ENCODE data around the gene ACAA1.

DNA sequence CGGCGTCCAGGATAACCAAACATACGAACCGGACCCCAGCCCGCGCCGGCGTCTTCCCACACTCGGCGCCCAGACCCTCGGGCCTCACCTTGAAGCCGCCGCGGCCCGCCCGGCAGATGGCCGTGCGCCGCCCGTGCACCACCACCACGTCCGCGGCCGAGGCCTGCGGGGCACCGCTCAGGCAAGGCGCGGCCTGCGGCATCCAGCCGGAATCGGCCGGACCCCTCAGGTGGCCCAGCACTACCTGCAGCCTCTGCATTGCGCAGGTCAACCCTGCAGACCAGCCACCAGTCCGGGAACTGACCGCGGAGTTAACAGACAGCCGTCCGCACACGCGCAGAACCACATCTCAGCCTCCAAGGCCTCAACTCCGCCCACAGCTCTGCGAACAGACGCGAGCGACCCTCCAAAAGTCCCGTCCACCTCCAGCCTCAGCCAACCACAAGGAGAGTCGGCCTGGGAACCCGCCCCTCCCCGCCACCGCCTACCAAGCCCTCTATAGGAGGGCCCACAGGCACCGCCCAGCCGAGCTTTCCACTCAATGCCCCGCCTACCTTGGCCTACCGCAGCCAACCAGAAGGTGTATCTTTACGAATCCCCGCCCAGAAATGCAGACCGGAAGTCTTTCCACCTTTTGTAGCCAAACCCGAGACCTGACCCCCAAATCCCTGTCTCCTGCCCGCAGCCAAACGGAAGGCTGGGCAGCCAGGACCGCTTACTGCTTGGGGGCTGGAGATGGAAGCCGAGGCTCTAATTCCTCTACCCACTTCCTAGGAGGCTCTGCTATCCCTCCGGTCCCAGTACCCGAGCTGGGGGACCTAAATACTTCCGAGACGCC lies at the start of gene ACAA1:
- TF ChIP-seq IRF2 (CRISPR knock-in tag; IDR thresholded peaks at IDR 0.05), result no peak
- TF ChIP-seq, protein P1, sequence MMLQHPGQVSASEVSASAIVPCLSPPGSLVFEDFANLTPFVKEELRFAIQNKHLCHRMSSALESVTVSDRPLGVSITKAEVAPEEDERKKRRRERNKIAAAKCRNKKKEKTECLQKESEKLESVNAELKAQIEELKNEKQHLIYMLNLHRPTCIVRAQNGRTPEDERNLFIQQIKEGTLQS (IDR thresholded peaks at IDR 0.05), result no peak
- TF ChIP-seq, protein P1 (CRISPR knock-in tag; conservative IDR thresholded peaks at IDR 0.05), result no peak; the same call in 1 of the 2 replicates
- peak; percentile 95 for TF ChIP-seq SP1 (CRISPR knock-in tag; IDR thresholded peaks at IDR 0.05)
- TF ChIP-seq, protein P2, sequence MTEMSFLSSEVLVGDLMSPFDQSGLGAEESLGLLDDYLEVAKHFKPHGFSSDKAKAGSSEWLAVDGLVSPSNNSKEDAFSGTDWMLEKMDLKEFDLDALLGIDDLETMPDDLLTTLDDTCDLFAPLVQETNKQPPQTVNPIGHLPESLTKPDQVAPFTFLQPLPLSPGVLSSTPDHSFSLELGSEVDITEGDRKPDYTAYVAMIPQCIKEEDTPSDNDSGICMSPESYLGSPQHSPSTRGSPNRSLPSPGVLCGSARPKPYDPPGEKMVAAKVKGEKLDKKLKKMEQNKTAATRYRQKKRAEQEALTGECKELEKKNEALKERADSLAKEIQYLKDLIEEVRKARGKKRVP (CRISPR knock-in tag; IDR thresholded peaks at IDR 0.05), result peak; percentile 67; the same call in 1 of the 2 replicates
- TF ChIP-seq ZNF3 (CRISPR knock-in tag; IDR thresholded peaks at IDR 0.05), result no peak

Data from K562 (cell line).